OCI-LY1 (cell line): Measurements from ENCODE around the gene CHRNA3.

Source experiments
- EZH2 ChIP-seq: fragments of 200-600 bp; sonication (generic), shearing (Covaris generic); IDR thresholded peaks from 2 replicates; pipeline ENCODE4 v1.8.0; 2017; ENCODE audit warnings: borderline replicate concordance, mixed run types, mild to moderate bottlenecking, antibody characterized with exemption, low read length, moderate library complexity, mixed read lengths
- TF ChIP-seq, protein P1 (sequence below): fragments of 200-600 bp; sonication (generic), shearing (Covaris generic); IDR thresholded peaks from 2 replicates; pipeline ENCODE4 v1.5.1; 2017; ENCODE audit warnings: mild to moderate bottlenecking, antibody characterized with exemption, low read length, moderate library complexity, mixed read lengths

DNA sequence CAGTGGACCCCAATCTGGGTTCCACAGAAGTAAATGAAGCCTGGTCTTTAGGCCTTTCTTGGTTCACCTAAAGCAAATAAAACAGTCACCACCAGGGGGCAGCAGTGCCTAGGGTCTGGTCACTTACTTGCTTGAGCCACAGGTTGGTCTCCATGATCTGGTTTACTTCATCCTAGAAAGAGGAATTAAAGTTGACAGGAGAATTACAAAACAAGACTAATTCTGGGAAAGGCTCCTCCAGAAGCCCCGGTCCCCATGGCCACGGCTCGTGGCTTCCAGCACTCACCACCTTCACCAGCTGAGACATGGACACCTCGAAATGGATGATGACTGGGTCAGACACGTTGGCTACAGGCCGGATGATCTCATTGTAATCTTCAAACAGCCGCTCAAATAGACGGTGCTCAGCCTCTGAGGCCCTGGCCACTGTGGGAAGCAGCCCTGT is 2.3 kb downstream of the CHRNA3 start:
- TF ChIP-seq, protein P1, sequence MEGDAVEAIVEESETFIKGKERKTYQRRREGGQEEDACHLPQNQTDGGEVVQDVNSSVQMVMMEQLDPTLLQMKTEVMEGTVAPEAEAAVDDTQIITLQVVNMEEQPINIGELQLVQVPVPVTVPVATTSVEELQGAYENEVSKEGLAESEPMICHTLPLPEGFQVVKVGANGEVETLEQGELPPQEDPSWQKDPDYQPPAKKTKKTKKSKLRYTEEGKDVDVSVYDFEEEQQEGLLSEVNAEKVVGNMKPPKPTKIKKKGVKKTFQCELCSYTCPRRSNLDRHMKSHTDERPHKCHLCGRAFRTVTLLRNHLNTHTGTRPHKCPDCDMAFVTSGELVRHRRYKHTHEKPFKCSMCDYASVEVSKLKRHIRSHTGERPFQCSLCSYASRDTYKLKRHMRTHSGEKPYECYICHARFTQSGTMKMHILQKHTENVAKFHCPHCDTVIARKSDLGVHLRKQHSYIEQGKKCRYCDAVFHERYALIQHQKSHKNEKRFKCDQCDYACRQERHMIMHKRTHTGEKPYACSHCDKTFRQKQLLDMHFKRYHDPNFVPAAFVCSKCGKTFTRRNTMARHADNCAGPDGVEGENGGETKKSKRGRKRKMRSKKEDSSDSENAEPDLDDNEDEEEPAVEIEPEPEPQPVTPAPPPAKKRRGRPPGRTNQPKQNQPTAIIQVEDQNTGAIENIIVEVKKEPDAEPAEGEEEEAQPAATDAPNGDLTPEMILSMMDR: peak; percentile 84
- TF ChIP-seq EZH2: no peak
